ENCODE measurements around the gene CES3. TPM values are rescaled to one million over a fixed set of nuclear protein-coding genes. Genes with fewer than 3 reads are reported as not detected.
A peak's percentile ranks its signal among the peaks of the same experiment; 100 is the strongest.

CES3 gene
- total RNA-seq, 4 donors from 2014 or later = 0.21 to 9.2 (median 0.81) TPM

GRCh38 chr16:66958857-66959703 lies 2.0 kb upstream of the CES3 start:
- H3K9me3 ChIP-seq = no peaks in the 10 kb centered on the region
- TF ChIP-seq POLR2A (IDR thresholded peaks at IDR 0.05) (no peak), EP300 (IDR thresholded peaks at IDR 0.05) (no peak)
- TF ChIP-seq, protein P1, sequence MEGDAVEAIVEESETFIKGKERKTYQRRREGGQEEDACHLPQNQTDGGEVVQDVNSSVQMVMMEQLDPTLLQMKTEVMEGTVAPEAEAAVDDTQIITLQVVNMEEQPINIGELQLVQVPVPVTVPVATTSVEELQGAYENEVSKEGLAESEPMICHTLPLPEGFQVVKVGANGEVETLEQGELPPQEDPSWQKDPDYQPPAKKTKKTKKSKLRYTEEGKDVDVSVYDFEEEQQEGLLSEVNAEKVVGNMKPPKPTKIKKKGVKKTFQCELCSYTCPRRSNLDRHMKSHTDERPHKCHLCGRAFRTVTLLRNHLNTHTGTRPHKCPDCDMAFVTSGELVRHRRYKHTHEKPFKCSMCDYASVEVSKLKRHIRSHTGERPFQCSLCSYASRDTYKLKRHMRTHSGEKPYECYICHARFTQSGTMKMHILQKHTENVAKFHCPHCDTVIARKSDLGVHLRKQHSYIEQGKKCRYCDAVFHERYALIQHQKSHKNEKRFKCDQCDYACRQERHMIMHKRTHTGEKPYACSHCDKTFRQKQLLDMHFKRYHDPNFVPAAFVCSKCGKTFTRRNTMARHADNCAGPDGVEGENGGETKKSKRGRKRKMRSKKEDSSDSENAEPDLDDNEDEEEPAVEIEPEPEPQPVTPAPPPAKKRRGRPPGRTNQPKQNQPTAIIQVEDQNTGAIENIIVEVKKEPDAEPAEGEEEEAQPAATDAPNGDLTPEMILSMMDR (IDR thresholded peaks at IDR 0.05) = no peak
- no peaks in the 10 kb centered on the region for H3K36me3 ChIP-seq
- no peaks in the 10 kb centered on the region for H3K4me1 ChIP-seq
- no peak overlapping the region for H3K4me3 ChIP-seq
- no peak overlapping the region for H3K27ac ChIP-seq
- DNase-seq (ENCODE audit: low spot score in 2 of 2) = no peak
- WGBS, 2 donors = 65 to 75% methylated on average over 7 of the region's 7 CpGs
- H3K27me3 ChIP-seq = no peaks in the 10 kb centered on the region

- TF ChIP-seq EP300 (IDR thresholded peaks at IDR 0.05) = peak in 1 of 2 donors; percentile 51
- TF ChIP-seq, protein P1 (IDR thresholded peaks at IDR 0.05) = no peak
- Histone ChIP-seq H3K36me3 (no peaks in the 10 kb centered on the region), H3K4me1 (no peaks in the 10 kb centered on the region), H3K27me3 (no peaks in the 10 kb centered on the region), H3K27ac (no peak overlapping the region), H3K9me3 (no peaks in the 10 kb centered on the region), H3K4me3 (no peak overlapping the region)
- WGBS, 2 donors = 55 to 61% methylated on average over 5 of the region's 5 CpGs
- DNase-seq (ENCODE audit: low spot score in 2 of 2) = no peak
Measured at GRCh38 chr16:66959704-66960161, 1.3 kb upstream of the CES3 start.

DNA sequence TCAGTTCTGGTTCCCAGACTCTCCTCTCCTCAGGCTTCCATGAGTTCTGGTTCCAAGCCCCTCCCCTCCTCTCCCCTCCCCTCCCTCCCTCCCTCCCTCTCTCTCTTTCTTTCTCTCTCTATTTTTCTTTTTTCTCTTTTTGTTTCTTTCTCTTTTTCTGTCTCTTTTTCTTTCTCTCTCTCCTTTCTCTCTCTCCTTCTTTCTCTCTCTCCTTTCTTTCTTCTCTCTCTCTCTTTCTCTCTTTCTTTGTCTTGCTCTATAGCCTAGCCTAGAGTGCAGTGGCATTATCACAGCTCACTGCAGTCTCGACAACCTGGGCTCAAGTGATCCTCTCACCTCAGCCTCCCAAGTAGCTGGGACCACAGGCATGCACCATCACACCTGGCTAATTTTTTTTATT lies 796 bp upstream of the CES3 start:
- no peak for DNase-seq (ENCODE audit: low spot score in 2 of 2)
- H3K27ac ChIP-seq = no peak overlapping the region
- H3K4me1 ChIP-seq = no peaks in the 10 kb centered on the region
- TF ChIP-seq, protein P1 (IDR thresholded peaks at IDR 0.05) = no peak
- TF ChIP-seq POLR2A (IDR thresholded peaks at IDR 0.05) (no peak), EP300 (IDR thresholded peaks at IDR 0.05) (no peak)
- H3K36me3 ChIP-seq = no peaks in the 10 kb centered on the region
- WGBS, 2 donors = 84 to 97% methylated on average over 1 of the region's 1 CpG
- H3K4me3 ChIP-seq = no peak overlapping the region
- H3K9me3 ChIP-seq = no peaks in the 10 kb centered on the region
- no peaks in the 10 kb centered on the region for H3K27me3 ChIP-seq

DNA sequence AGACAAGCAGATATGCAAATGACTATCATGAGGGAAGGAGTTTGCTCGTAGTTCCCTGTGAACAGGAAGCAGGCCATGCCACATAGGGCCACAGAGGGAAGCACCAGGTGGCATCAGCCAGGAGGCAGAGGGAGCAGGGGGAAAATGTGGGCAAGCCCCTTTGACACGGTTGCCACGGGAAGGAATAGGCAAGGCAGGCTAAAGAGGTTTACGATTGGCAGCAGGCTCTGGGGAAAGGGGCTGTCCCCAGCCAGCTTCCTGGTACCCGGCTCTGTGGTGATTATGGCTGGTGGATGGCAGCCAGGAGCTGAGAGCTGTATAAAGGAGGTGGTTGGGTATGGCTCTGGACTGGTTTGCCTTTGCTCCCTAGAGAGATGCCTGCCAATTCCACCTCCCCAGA lies 848 bp downstream of the CES3 start:
- WGBS, 2 donors = 33 to 51% methylated on average over 5 of the region's 5 CpGs
- no peak for DNase-seq (ENCODE audit: low spot score in 2 of 2)
- Histone ChIP-seq H3K9me3 (no peaks in the 10 kb centered on the region), H3K27me3 (no peaks in the 10 kb centered on the region), H3K4me1 (no peaks in the 10 kb centered on the region), H3K4me3 (no peak overlapping the region), H3K36me3 (no peaks in the 10 kb centered on the region), H3K27ac (peak overlapping the region in 1 of 4 donors; percentile 9)
- no peak for TF ChIP-seq POLR2A (IDR thresholded peaks at IDR 0.05)
- TF ChIP-seq EP300 (IDR thresholded peaks at IDR 0.05) = no peak
- TF ChIP-seq, protein P1 (IDR thresholded peaks at IDR 0.05) = no peak

GRCh38 chr16:66964049-66964448 lies 3.0 kb downstream of the CES3 start:
- Histone ChIP-seq H3K4me1 (no peaks in the 10 kb centered on the region), H3K9me3 (no peaks in the 10 kb centered on the region), H3K27ac (no peak overlapping the region), H3K27me3 (no peaks in the 10 kb centered on the region), H3K36me3 (no peaks in the 10 kb centered on the region), H3K4me3 (no peak overlapping the region)
- TF ChIP-seq, protein P1 (IDR thresholded peaks at IDR 0.05) = no peak
- TF ChIP-seq POLR2A (IDR thresholded peaks at IDR 0.05) (no peak), EP300 (IDR thresholded peaks at IDR 0.05) (no peak)
- no peak for DNase-seq (ENCODE audit: low spot score in 2 of 2)
- WGBS, 2 donors = 68 to 83% methylated on average over 3 to 6 of the region's 6 CpGs
